ENCODE measurements around the gene PACRG. TPM values are rescaled to one million over a fixed set of nuclear protein-coding genes. Genes with fewer than 3 reads are reported as not detected.

Gene PACRG
- total and polyA plus RNA-seq, 2 of the 8 experiments (the other 6 are each of a cell fraction or from before 2014, with no cell fraction given), result 0.44 to 0.54 TPM

DNA sequence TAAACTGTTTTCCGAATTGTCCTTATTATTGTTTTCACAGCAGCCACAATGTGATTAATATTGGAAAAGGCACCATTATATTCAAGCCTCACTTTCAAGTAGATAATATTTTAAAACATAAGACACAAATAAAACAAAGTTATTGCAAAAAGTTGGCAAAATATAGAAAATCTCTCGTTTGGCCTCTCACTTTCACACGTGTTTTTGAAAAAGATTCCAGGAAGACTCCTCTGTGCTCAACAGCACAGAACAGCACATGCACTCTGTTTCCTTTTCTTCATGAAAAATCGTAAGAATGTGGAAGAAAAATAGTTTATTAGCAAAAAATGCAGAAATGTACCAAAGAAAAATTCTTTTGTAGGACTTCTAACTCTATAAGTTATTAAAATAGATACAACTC lies 46.9 kb upstream of the PACRG start (continued):
- TF ChIP-seq, protein P1, sequence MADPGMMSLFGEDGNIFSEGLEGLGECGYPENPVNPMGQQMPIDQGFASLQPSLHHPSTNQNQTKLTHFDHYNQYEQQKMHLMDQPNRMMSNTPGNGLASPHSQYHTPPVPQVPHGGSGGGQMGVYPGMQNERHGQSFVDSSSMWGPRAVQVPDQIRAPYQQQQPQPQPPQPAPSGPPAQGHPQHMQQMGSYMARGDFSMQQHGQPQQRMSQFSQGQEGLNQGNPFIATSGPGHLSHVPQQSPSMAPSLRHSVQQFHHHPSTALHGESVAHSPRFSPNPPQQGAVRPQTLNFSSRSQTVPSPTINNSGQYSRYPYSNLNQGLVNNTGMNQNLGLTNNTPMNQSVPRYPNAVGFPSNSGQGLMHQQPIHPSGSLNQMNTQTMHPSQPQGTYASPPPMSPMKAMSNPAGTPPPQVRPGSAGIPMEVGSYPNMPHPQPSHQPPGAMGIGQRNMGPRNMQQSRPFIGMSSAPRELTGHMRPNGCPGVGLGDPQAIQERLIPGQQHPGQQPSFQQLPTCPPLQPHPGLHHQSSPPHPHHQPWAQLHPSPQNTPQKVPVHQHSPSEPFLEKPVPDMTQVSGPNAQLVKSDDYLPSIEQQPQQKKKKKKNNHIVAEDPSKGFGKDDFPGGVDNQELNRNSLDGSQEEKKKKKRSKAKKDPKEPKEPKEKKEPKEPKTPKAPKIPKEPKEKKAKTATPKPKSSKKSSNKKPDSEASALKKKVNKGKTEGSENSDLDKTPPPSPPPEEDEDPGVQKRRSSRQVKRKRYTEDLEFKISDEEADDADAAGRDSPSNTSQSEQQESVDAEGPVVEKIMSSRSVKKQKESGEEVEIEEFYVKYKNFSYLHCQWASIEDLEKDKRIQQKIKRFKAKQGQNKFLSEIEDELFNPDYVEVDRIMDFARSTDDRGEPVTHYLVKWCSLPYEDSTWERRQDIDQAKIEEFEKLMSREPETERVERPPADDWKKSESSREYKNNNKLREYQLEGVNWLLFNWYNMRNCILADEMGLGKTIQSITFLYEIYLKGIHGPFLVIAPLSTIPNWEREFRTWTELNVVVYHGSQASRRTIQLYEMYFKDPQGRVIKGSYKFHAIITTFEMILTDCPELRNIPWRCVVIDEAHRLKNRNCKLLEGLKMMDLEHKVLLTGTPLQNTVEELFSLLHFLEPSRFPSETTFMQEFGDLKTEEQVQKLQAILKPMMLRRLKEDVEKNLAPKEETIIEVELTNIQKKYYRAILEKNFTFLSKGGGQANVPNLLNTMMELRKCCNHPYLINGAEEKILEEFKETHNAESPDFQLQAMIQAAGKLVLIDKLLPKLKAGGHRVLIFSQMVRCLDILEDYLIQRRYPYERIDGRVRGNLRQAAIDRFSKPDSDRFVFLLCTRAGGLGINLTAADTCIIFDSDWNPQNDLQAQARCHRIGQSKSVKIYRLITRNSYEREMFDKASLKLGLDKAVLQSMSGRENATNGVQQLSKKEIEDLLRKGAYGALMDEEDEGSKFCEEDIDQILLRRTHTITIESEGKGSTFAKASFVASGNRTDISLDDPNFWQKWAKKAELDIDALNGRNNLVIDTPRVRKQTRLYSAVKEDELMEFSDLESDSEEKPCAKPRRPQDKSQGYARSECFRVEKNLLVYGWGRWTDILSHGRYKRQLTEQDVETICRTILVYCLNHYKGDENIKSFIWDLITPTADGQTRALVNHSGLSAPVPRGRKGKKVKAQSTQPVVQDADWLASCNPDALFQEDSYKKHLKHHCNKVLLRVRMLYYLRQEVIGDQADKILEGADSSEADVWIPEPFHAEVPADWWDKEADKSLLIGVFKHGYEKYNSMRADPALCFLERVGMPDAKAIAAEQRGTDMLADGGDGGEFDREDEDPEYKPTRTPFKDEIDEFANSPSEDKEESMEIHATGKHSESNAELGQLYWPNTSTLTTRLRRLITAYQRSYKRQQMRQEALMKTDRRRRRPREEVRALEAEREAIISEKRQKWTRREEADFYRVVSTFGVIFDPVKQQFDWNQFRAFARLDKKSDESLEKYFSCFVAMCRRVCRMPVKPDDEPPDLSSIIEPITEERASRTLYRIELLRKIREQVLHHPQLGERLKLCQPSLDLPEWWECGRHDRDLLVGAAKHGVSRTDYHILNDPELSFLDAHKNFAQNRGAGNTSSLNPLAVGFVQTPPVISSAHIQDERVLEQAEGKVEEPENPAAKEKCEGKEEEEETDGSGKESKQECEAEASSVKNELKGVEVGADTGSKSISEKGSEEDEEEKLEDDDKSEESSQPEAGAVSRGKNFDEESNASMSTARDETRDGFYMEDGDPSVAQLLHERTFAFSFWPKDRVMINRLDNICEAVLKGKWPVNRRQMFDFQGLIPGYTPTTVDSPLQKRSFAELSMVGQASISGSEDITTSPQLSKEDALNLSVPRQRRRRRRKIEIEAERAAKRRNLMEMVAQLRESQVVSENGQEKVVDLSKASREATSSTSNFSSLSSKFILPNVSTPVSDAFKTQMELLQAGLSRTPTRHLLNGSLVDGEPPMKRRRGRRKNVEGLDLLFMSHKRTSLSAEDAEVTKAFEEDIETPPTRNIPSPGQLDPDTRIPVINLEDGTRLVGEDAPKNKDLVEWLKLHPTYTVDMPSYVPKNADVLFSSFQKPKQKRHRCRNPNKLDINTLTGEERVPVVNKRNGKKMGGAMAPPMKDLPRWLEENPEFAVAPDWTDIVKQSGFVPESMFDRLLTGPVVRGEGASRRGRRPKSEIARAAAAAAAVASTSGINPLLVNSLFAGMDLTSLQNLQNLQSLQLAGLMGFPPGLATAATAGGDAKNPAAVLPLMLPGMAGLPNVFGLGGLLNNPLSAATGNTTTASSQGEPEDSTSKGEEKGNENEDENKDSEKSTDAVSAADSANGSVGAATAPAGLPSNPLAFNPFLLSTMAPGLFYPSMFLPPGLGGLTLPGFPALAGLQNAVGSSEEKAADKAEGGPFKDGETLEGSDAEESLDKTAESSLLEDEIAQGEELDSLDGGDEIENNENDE (IDR thresholded peaks at IDR 0.05; ENCODE audit: insufficient replicate concordance, low read length), result no peak
- TF ChIP-seq HDAC2 (IDR thresholded peaks at IDR 0.05; ENCODE audit: borderline replicate concordance in 1 of 2, low read depth in 2 of 2, low read length in 2 of 2) (no peak), BACH1 (IDR thresholded peaks at IDR 0.05; ENCODE audit: low read length) (no peak), BCL11A (IDR thresholded peaks at IDR 0.05; ENCODE audit: low read depth in 2 of 2, low read length in 2 of 2) (no peak), CHD2 (IDR thresholded peaks at IDR 0.05; ENCODE audit: low read length) (no peak), CTBP2 (IDR thresholded peaks at IDR 0.05; ENCODE audit: borderline replicate concordance, insufficient read depth, insufficient read length, low read length) (no peak), SIN3A (conservative IDR thresholded peaks at IDR 0.05 in 1 of 2, IDR thresholded peaks at IDR 0.05 in 1 of 2; ENCODE audit: low read depth in 1 of 2, low read length in 2 of 2) (no peak), EGR1 (IDR thresholded peaks at IDR 0.05; ENCODE audit: borderline replicate concordance, low read depth, low read length) (no peak), HDAC6 (IDR thresholded peaks at IDR 0.05; ENCODE audit: low read depth, low read length) (no peak), TEAD4 (IDR thresholded peaks at IDR 0.05; ENCODE audit: low read depth, low read length) (no peak), TAF1 (IDR thresholded peaks at IDR 0.05; ENCODE audit: low read depth, low read length) (no peak), KDM4A (IDR thresholded peaks at IDR 0.05; ENCODE audit: low read depth, low read length, severe bottlenecking) (no peak)
